GM19328 (cell line): ENCODE data around the gene MEA1.

Experiments used
- ATAC-seq: cut with Tn5 transposase; IDR thresholded peaks from one replicate; pipeline ENCODE4 v1.9.1; 2021; ENCODE audit warnings: mild to moderate bottlenecking, moderate library complexity; ENCODE audit not compliant: unreplicated experiment

Gene MEA1

GRCh38 chr6:42978487-42978838, 35.3 kb downstream of the MEA1 start:
- ATAC-seq, result peak; percentile 11

- ATAC-seq, result no peak
These were observed 38.7 kb downstream of the MEA1 start for GRCh38 chr6:42974919-42975505.

- ATAC-seq, result no peak
These were observed 39.8 kb downstream of the MEA1 start for GRCh38 chr6:42973926-42974325.

- no peak for ATAC-seq
These were observed 41.9 kb downstream of the MEA1 start for GRCh38 chr6:42971746-42972327.

- ATAC-seq, result no peak
These were observed 42.7 kb downstream of the MEA1 start for GRCh38 chr6:42970871-42971612.

GRCh38 chr6:42969934-42970333, 43.8 kb downstream of the MEA1 start:
- no peak for ATAC-seq

GRCh38 chr6:42969431-42969830, 44.3 kb downstream of the MEA1 start:
- no peak for ATAC-seq

GRCh38 chr6:42968783-42969182, 45.0 kb downstream of the MEA1 start:
- ATAC-seq, result no peak

- no peak for ATAC-seq
These were observed 45.5 kb downstream of the MEA1 start for GRCh38 chr6:42968126-42968701.

- ATAC-seq, result no peak
These were observed 46.5 kb downstream of the MEA1 start for GRCh38 chr6:42967228-42967627.

- no peak for ATAC-seq
These were observed 47.2 kb downstream of the MEA1 start for GRCh38 chr6:42966571-42966970.

GRCh38 chr6:42963855-42964605, 49.7 kb downstream of the MEA1 start:
- ATAC-seq, result no peak

GRCh38 chr6:42963179-42963854, 50.4 kb downstream of the MEA1 start:
- no peak for ATAC-seq

GRCh38 chr6:42962502-42963178, 51.1 kb downstream of the MEA1 start:
- ATAC-seq, result no peak

- ATAC-seq, result no peak
These were observed 51.6 kb downstream of the MEA1 start for GRCh38 chr6:42962096-42962495.
